ENCODE data around the gene NDUFV1. TPM values are rescaled to one million over a fixed set of nuclear protein-coding genes. Genes with fewer than 3 reads are reported as not detected.

NDUFV1 gene
- total and polyA plus RNA-seq, 4 donors, result 144 to 292 (median 231) TPM

- no peaks in the 10 kb centered on the region for H3K27me3 ChIP-seq (ENCODE audit: control insufficient read depth, insufficient read depth, low read length)
- H3K9me3 ChIP-seq (ENCODE audit: control insufficient read depth, insufficient read depth, low read length), result no peaks in the 10 kb centered on the region
- DNase-seq (ENCODE audit: low read depth in 4 of 6, low spot score in 6 of 6), result peak; percentile 65 to 99 (median 92)
- H3K36me3 ChIP-seq (ENCODE audit: control insufficient read depth, insufficient read depth, low read length), result no peaks in the 10 kb centered on the region
- peak overlapping the region; percentile 90 for H3K4me3 ChIP-seq (ENCODE audit: low read depth, low read length)
- peaks cover 25% of the 10 kb centered on the region for H3K4me1 ChIP-seq (ENCODE audit: control insufficient read depth, insufficient read depth, low read length)
- H3K27ac ChIP-seq (ENCODE audit: low read depth, low read length), result peak overlapping the region; percentile 90
- WGBS (ENCODE audit: insufficient coverage), result under 1% methylated on average over 54 of the region's 70 CpGs
Observed at GRCh38 chr11:67630228-67630942, 23.6 kb downstream of the NDUFV1 start.

DNA sequence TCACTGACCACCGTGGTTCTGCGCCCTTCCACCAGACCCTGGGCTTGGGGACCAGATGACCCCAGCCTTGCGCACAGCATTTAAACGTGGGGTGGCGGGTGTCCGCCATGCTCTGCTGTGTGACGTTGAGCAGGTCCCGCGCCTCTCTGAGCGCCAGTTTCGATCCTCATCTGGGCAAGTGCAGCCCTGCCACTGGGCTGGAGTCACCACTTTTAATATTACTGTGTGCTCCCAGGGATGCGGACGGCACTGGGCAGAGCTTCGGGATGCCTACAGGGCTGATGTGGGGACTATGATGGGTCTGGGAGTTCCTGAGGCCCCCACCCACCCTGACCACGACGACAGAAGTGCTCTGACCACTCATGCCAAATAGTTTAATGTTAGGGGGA, 24.2 kb downstream of the NDUFV1 start:
- no peak for DNase-seq (ENCODE audit: low read depth in 4 of 6, low spot score in 6 of 6)
- WGBS (ENCODE audit: insufficient coverage), result 58% methylated on average over 11 of the region's 16 CpGs
- H3K36me3 ChIP-seq (ENCODE audit: control insufficient read depth, insufficient read depth, low read length), result no peaks in the 10 kb centered on the region

DNA sequence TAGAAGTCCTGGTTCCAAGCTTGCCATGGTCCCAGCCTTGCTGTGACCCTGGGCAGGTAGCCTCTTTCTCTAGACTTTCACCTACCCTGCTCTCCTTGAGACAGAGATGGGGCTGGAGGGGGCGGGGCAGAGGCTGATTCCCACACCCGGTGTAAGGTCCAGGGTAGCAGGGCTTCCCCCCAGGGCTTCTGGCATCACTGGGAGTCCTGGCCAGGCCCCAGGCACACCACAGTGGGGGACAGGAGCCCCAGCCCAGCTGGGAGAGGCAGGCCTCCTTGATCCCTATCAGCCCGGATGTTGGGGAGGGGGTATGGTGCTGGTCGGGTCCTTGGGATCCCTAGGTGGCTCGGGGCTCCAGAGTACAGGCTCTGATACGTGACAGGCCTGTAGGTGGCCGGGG, 24.7 kb downstream of the NDUFV1 start:
- H3K4me3 ChIP-seq (ENCODE audit: low read depth, low read length), result no peak overlapping the region
- no peak for DNase-seq (ENCODE audit: low read depth in 4 of 6, low spot score in 6 of 6)
- 84% methylated on average over 7 of the region's 7 CpGs for WGBS (ENCODE audit: insufficient coverage)
- no peaks in the 10 kb centered on the region for H3K36me3 ChIP-seq (ENCODE audit: control insufficient read depth, insufficient read depth, low read length)
- peaks cover 25% of the 10 kb centered on the region for H3K4me1 ChIP-seq (ENCODE audit: control insufficient read depth, insufficient read depth, low read length)
- H3K9me3 ChIP-seq (ENCODE audit: control insufficient read depth, insufficient read depth, low read length), result no peaks in the 10 kb centered on the region
- H3K27ac ChIP-seq (ENCODE audit: low read depth, low read length), result no peak overlapping the region
- H3K27me3 ChIP-seq (ENCODE audit: control insufficient read depth, insufficient read depth, low read length), result no peaks in the 10 kb centered on the region

More for the DNA sequence above, 24.2 kb downstream of the NDUFV1 start:
- Histone ChIP-seq H3K27me3 (ENCODE audit: control insufficient read depth, insufficient read depth, low read length) (no peaks in the 10 kb centered on the region), H3K4me3 (ENCODE audit: low read depth, low read length) (peak overlapping the region; percentile 90), H3K27ac (ENCODE audit: low read depth, low read length) (peak overlapping the region; percentile 90), H3K4me1 (ENCODE audit: control insufficient read depth, insufficient read depth, low read length) (peaks cover 25% of the 10 kb centered on the region), H3K9me3 (ENCODE audit: control insufficient read depth, insufficient read depth, low read length) (no peaks in the 10 kb centered on the region)

- peaks cover 25% of the 10 kb centered on the region for H3K4me1 ChIP-seq (ENCODE audit: control insufficient read depth, insufficient read depth, low read length)
- H3K27ac ChIP-seq (ENCODE audit: low read depth, low read length), result no peak overlapping the region
- no peaks in the 10 kb centered on the region for H3K36me3 ChIP-seq (ENCODE audit: control insufficient read depth, insufficient read depth, low read length)
- H3K27me3 ChIP-seq (ENCODE audit: control insufficient read depth, insufficient read depth, low read length), result no peaks in the 10 kb centered on the region
- no peaks in the 10 kb centered on the region for H3K9me3 ChIP-seq (ENCODE audit: control insufficient read depth, insufficient read depth, low read length)
- WGBS (ENCODE audit: insufficient coverage), result 96% methylated on average over 2 of the region's 2 CpGs
- DNase-seq (ENCODE audit: low read depth in 4 of 6, low spot score in 6 of 6), result no peak
- no peak overlapping the region for H3K4me3 ChIP-seq (ENCODE audit: low read depth, low read length)
Observed at GRCh38 chr11:67631853-67632174, 25.1 kb downstream of the NDUFV1 start.

GRCh38 chr11:67632175-67632981, 25.6 kb downstream of the NDUFV1 start:
- Histone ChIP-seq H3K27me3 (ENCODE audit: control insufficient read depth, insufficient read depth, low read length) (no peaks in the 10 kb centered on the region), H3K4me3 (ENCODE audit: low read depth, low read length) (no peak overlapping the region), H3K36me3 (ENCODE audit: control insufficient read depth, insufficient read depth, low read length) (no peaks in the 10 kb centered on the region), H3K4me1 (ENCODE audit: control insufficient read depth, insufficient read depth, low read length) (peaks cover 25% of the 10 kb centered on the region), H3K27ac (ENCODE audit: low read depth, low read length) (no peak overlapping the region), H3K9me3 (ENCODE audit: control insufficient read depth, insufficient read depth, low read length) (no peaks in the 10 kb centered on the region)
- DNase-seq (ENCODE audit: low read depth in 4 of 6, low spot score in 6 of 6), result no peak
- 83% methylated on average over 12 of the region's 12 CpGs for WGBS (ENCODE audit: insufficient coverage)

DNA sequence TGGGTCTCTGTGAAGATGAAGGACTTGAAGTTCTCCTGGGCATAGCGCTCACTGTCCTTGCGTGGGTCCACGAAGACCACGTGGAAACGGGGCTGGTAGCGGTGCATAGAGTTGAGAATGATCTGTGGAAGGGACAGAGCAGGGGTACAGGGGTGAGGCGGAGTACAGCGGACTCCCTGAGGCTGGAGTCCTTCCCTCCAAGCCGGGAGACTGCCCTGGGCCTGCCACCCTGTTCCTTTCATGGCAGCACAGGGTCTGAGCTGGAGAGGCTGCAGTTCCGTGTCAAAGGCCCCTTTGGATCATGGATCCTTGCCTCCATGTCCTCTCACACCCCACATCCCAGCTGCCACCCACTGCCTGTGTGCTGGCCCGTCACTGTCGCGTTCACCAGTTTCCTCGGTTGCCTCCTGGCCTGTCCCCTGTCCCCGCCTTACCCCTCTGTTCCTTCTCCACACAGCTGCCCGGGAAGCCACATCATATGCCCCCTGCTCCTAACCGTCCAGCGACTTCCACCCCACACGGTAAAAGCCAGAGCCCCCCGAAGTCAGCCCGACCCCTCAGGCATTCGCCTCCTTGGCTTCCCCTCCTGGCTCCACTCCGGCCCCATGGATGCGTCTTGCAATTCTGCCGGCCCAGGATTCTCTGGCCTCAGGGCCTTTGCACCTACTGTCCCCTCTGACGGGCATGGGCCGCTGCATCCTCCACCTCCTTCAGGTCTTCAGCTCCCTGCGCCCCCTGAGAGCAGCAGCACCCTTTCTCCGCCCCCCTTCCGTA, 26.4 kb downstream of the NDUFV1 start:
- Histone ChIP-seq H3K36me3 (ENCODE audit: control insufficient read depth, insufficient read depth, low read length) (no peaks in the 10 kb centered on the region), H3K4me1 (ENCODE audit: control insufficient read depth, insufficient read depth, low read length) (peaks cover 25% of the 10 kb centered on the region), H3K27me3 (ENCODE audit: control insufficient read depth, insufficient read depth, low read length) (no peaks in the 10 kb centered on the region), H3K4me3 (ENCODE audit: low read depth, low read length) (no peak overlapping the region), H3K27ac (ENCODE audit: low read depth, low read length) (no peak overlapping the region), H3K9me3 (ENCODE audit: control insufficient read depth, insufficient read depth, low read length) (no peaks in the 10 kb centered on the region)
- 95% methylated on average over 29 of the region's 30 CpGs for WGBS (ENCODE audit: insufficient coverage)
- no peak for DNase-seq (ENCODE audit: low read depth in 4 of 6, low spot score in 6 of 6)

DNA sequence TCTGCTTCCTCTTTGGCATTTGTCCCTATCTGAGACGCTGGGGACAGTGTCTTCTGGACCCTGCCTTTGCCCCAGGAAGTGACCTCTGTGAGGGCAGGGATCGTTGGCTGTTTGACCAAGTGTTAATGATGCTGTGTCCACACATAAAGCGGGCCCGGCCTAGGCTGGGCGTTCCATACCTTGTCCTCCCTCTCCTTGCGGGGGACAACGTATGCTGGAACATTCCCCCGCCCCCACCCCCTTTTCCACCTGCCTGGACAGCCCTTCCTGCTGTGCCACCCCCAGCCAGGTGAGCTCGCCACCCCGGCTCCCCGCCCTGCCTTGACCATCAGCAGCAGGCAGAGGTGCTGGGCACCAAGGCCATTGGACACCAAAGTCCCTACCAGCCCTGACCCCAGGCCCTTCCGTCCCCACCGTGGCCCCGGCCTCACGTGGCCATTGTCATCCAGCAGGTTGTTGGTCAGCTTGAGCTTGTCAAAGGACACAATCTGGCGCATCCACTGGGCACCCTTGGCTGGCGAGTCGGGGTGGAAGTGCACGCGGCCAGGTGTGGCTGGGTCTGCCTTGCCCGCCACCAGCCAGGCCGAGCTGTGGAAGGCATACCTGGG, 27.1 kb downstream of the NDUFV1 start:
- Histone ChIP-seq H3K4me1 (ENCODE audit: control insufficient read depth, insufficient read depth, low read length) (peaks cover 24% of the 10 kb centered on the region), H3K36me3 (ENCODE audit: control insufficient read depth, insufficient read depth, low read length) (no peaks in the 10 kb centered on the region), H3K27me3 (ENCODE audit: control insufficient read depth, insufficient read depth, low read length) (no peaks in the 10 kb centered on the region), H3K4me3 (ENCODE audit: low read depth, low read length) (no peak overlapping the region), H3K27ac (ENCODE audit: low read depth, low read length) (no peak overlapping the region), H3K9me3 (ENCODE audit: control insufficient read depth, insufficient read depth, low read length) (no peaks in the 10 kb centered on the region)
- no peak for DNase-seq (ENCODE audit: low read depth in 4 of 6, low spot score in 6 of 6)
- 90% methylated on average over 20 of the region's 22 CpGs for WGBS (ENCODE audit: insufficient coverage)

DNA sequence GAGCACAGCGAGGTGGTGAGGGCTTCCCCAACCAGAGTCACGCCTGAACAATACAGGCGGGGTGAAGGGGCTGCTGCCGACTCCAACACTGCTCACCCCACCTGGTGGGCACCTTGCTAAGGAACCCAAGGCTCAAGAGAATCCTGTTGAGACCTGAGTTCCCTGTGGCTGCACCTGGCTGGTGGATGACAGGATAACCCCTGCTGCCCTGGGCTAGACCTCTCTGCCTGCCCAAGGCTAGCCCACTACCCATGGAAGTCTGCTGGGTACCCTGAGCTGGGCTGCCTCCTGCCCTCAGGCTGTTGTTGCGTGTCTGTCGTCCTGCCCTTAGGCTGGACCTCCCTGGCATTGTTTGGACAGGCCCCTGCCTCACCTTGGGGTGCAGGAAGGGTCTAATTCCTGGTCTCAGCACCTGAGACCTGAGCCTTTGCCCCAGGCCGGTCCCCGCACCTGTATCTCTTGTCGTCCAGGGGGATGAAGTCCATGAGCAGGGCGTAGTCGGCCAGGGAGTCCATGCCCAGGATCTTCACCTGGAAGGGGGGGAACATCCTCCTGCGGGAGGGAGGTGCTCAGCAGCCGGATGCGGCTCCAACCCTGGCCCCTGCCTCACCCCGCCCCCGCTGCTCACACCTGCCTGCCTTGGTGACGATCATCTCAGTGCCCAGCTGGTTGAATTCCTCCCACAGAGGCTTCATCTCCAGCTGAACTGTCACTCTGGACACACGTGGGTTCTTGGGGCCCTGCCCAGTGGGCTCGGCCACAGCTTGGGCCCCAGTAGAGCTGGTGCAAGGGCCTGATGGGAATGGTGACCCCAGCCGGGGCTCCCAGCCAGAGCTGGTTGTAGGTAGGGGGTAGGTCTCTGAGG, 27.9 kb downstream of the NDUFV1 start:
- 83% methylated on average over 20 of the region's 20 CpGs for WGBS (ENCODE audit: insufficient coverage)
- H3K9me3 ChIP-seq (ENCODE audit: control insufficient read depth, insufficient read depth, low read length), result no peaks in the 10 kb centered on the region
- H3K27ac ChIP-seq (ENCODE audit: low read depth, low read length), result no peak overlapping the region
- H3K36me3 ChIP-seq (ENCODE audit: control insufficient read depth, insufficient read depth, low read length), result no peaks in the 10 kb centered on the region
- no peak overlapping the region for H3K4me3 ChIP-seq (ENCODE audit: low read depth, low read length)
- no peak for DNase-seq (ENCODE audit: low read depth in 4 of 6, low spot score in 6 of 6)
- peaks cover 18% of the 10 kb centered on the region for H3K4me1 ChIP-seq (ENCODE audit: control insufficient read depth, insufficient read depth, low read length)
- H3K27me3 ChIP-seq (ENCODE audit: control insufficient read depth, insufficient read depth, low read length), result no peaks in the 10 kb centered on the region

DNA sequence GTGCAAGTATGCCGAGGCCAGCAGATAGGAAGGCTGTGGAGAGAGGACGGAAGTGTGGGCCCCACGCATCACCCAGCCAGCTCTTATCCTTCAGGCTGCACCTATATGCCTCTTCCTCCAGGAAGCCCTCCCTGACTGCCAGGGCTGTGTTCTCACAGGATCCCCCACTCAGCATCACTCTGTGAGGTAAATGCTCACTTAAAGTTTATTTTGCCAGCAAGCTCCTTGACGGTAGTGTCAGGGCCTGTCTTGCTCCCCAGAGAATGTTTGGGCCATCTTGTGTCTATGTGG, 28.4 kb downstream of the NDUFV1 start:
- H3K4me1 ChIP-seq (ENCODE audit: control insufficient read depth, insufficient read depth, low read length), result peaks cover 23% of the 10 kb centered on the region
- H3K9me3 ChIP-seq (ENCODE audit: control insufficient read depth, insufficient read depth, low read length), result no peaks in the 10 kb centered on the region
- WGBS (ENCODE audit: insufficient coverage), result 93% methylated on average over 4 of the region's 4 CpGs
- H3K4me3 ChIP-seq (ENCODE audit: low read depth, low read length), result no peak overlapping the region
- H3K27ac ChIP-seq (ENCODE audit: low read depth, low read length), result no peak overlapping the region
- H3K36me3 ChIP-seq (ENCODE audit: control insufficient read depth, insufficient read depth, low read length), result no peaks in the 10 kb centered on the region
- DNase-seq (ENCODE audit: low read depth in 4 of 6, low spot score in 6 of 6), result no peak
- H3K27me3 ChIP-seq (ENCODE audit: control insufficient read depth, insufficient read depth, low read length), result no peaks in the 10 kb centered on the region
